Midbrain (tissue), 1 donor: ENCODE measurements around the gene ACER3.
"Not testable (repeated sequence)": the region's sequence is repeated elsewhere in the genome, so short reads cannot be mapped to it uniquely, and the experiment has no call there.

Experiments
- DNase-seq: peaks from one replicate; lab custom pipeline; 2025; lab: John Stamatoyannopoulos, UW

ACER3 gene

DNA sequence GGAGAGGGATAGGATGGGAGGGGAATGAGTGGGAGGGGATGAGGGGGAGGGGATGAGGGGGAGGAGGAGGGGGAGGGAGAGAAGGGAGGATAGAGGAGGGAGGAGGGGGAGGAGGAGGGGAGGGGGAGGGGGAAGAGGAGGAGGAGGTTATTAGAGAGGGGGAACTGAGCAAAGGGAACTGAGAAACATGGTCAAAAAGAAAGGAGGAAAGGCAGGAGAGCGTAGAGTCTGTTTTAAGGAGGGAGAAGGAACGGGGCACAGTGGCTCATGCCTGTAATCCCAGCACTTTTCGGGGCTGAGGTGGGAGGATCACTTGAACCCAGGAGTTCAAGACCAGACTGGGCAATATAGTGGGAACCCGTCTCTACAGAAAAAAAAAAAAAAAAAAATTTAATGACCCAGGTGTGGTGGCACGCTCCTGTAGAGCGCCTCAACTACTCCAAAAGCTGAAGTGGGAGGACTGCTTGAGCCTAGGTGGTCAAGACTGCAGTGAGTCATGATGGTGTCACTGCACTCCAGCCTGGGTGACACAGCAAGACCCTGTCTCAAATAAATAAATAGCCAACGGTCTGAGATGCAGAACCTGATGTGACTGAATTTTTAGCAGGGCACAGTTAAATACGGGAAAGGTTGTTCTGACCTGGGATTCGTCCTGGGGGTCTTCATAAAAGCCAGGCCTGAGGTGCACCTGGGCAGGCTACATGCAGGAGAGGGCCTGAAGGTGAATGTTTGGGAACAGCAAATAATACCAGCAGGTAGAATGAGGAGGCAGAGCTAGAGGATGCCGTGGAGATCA is 177.5 kb downstream of the ACER3 start:
- DNase-seq = no peak

DNA sequence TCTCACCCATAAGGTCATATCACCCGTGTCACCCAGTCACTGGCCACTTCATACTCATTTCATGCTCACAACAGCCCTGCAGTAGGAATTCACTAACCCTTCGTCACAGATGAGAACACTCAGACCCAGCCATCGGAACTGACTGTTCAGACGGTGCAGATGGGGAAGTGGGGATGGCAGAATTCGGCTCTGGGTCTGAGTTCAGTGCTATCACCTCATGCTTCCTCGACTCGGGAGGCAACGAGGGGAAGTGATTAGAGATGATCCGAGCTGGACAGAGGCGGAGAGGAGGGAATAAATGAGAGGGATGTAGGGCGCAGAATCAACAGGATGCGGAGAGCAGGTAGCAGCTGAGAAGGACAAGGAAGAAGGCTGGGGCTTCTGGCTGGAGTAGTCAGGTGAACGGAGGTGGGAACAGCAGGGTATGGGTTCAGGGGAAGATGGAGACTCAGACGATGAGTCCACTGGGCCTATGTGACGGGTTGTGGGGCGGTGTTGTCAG is 178.2 kb downstream of the ACER3 start:
- DNase-seq = no peak

DNA sequence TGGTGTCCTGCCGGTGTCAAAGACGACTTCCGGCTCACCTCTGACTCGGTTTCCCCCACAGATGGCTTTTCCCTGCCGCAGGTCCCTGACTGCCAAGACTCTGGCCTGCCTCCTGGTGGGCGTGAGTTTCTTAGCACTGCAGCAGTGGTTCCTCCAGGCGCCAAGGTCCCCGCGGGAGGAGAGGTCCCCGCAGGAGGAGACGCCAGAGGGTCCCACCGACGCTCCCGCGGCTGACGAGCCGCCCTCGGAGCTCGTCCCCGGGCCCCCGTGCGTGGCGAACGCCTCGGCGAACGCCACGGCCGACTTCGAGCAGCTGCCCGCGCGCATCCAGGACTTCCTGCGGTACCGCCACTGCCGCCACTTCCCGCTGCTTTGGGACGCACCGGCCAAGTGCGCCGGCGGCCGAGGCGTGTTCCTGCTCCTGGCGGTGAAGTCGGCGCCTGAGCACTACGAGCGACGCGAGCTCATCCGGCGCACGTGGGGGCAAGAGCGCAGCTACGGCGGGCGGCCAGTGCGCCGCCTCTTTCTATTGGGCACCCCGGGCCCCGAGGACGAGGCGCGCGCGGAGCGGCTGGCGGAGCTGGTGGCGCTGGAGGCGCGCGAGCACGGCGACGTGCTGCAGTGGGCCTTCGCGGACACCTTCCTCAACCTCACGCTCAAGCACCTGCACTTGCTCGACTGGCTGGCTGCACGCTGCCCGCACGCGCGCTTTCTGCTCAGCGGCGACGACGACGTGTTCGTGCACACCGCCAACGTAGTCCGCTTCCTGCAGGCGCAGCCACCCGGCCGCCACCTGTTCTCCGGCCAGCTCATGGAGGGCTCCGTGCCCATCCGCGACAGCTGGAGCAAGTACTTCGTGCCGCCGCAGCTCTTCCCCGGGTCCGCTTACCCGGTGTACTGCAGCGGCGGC is 179.0 kb downstream of the ACER3 start:
- no peak for DNase-seq

GRCh38 chr11:77040401-77040777 is 179.7 kb downstream of the ACER3 start:
- DNase-seq = no peak

DNA sequence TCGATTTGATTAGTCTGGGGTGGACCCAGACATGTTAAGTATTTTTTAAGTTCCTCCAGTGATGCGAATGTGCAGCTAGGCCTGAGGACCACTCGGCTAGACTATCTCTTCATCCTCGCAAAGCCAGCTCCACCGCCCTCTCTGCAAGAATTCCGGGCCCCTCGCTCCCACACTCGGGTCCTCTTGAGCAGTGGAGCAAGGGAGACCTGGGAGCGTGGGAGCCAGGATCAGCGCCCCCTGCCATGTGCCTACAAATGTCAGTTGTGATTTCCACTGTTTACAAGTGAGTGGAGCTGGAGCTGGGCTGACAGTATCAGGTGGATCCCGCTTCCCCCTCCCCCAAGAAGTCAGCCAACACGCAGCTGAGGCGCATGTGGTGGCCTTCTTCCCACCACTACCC is 180.2 kb downstream of the ACER3 start:
- DNase-seq = no peak

GRCh38 chr11:77042111-77042726 is 181.5 kb downstream of the ACER3 start:
- DNase-seq = no peak

GRCh38 chr11:77044356-77044755 is 183.6 kb downstream of the ACER3 start:
- DNase-seq = no peak

- DNase-seq = no peak
Measured at GRCh38 chr11:77044886-77045285, 184.2 kb downstream of the ACER3 start.

GRCh38 chr11:77046060-77046501 is 185.4 kb downstream of the ACER3 start:
- DNase-seq = no peak

GRCh38 chr11:77047007-77047927 is 186.5 kb downstream of the ACER3 start:
- peak; percentile 93 for DNase-seq

DNA sequence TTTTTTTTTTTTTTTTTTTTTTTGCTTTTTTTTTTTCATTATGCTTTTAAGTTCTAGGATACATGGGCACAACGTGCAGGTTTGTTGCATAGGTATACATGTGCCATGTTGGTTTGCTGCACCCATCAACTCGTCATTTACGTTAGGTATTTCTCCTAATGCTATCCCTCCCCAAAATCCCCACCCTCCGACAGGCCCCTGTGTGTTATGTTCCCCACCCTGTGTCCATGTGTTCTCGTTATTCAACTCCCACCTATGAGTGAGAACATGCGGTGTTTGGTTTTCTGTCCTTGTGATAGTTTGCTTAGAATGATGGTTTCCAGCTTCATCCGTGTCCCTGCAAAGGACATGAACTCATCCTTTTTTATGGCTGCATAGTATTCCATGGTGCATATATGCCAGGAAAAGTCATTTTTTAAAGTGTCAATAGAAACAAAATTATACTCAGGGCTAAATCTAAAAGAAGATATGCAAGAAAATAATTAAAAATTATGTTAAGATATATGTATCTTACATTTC is 187.3 kb downstream of the ACER3 start:
- DNase-seq = not testable (repeated sequence)

- DNase-seq = no peak
Measured at GRCh38 chr11:77049026-77049425, 188.3 kb downstream of the ACER3 start.

GRCh38 chr11:77051511-77051910 is 190.8 kb downstream of the ACER3 start:
- no peak for DNase-seq

DNA sequence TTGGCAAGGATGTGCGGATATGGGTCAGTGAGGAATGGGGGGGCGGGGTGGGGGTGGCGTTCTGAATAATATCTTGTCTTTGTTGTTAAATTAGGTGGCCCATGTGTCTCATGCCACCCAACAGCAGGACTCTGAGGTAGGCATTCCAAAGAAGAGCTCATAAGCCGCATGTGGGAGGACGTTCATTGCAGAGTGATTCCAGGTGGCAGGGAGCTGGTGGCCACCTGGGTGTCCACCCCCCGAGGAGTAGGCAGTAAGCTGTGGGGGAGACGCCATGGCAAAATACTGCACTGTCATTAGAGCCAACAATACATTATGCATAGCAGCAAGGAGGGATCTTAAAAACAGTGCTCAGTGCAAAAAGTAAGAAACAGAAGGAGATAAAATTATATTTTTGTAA is 191.8 kb downstream of the ACER3 start:
- DNase-seq = no peak

DNA sequence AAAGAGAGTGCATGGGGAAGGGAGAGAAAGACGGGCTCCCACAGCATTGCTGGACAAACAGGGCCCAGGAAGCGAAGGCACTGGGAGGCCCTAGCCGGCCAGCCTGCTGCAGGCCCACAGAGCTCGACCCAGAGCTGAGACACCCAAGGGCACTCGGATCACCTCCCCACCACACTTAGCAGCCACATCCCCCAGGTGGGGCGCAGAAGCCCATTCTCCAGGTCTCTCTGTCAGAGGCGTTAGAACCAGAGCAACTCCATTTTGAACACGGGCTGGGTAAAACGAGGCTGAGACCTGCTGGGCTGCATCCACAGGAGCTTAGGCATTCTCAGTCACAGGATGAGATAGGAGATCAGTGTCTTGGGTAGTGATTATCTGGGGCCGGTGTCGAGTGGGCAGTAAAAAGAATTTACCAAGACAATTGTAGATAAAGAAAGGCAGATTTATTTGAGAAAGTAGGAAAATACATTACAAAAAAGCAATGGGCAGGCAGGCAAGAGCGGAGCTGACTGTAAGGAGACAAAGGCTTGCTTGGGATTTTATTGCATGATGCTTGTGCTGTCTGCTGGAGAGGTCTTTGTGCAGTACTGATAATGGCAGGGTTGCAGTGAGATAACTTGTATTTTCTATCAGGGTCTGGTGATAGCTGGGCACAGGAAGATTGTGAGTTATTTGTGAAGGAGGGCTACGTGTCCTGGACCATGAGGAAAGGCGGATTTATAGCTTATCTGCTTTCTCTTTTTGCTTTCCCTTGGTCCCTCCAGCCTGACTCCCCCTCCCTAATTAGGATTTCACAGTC is 192.7 kb downstream of the ACER3 start:
- DNase-seq = no peak

- no peak for DNase-seq
Measured at GRCh38 chr11:77054084-77054483, 193.4 kb downstream of the ACER3 start.

GRCh38 chr11:77055101-77055561 is 194.4 kb downstream of the ACER3 start:
- no peak for DNase-seq

DNA sequence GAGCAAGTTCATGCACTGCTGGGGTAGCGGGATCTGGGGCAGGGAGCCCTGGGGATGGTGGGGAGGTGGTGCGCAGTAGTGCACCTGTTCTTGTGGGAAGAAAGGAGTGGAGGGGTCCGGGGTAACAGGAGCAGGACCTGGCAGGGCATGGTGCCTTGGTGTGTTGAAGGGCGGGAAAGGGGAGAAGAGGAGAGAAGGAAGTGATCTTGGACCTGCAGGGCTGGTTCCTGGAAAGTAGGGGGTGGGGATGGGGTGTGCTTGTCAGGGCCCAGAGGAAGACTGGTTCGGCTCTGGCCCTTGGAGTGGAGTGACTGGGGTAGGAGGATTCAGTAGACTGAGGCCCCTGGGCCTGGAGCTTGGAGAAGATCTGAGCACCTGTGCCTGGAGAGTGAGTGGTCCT is 195.2 kb downstream of the ACER3 start:
- no peak for DNase-seq

DNA sequence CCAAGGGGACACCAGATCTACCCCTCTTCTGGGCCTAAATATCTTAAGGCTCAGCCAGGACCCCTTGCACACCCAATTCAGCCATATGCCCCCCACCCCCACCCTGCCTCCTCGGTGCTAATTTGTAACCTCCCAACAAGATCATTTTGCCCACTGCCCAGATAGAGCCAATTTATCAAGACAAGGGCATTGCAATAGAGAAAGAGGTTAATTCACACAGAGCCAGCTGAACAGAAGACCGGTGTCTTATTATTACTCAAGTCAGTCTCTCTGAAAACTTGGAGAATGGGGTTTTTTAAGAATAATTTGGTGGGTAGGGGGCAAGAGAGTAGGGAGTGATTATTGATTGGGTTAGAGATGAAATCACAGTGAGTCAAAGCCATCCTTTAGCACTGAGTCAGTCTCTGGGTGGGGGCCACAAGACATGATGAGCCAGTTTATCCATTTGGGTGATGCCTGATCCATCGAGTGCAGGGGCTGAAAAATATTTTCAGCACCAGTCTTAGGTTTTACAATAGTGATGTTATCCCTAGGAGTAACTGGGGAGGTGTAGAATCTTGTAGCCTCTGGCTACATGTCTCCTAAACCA is 196.2 kb downstream of the ACER3 start:
- DNase-seq = no peak
